ENCODE data around the gene AJM1.

AJM1 gene

DNA sequence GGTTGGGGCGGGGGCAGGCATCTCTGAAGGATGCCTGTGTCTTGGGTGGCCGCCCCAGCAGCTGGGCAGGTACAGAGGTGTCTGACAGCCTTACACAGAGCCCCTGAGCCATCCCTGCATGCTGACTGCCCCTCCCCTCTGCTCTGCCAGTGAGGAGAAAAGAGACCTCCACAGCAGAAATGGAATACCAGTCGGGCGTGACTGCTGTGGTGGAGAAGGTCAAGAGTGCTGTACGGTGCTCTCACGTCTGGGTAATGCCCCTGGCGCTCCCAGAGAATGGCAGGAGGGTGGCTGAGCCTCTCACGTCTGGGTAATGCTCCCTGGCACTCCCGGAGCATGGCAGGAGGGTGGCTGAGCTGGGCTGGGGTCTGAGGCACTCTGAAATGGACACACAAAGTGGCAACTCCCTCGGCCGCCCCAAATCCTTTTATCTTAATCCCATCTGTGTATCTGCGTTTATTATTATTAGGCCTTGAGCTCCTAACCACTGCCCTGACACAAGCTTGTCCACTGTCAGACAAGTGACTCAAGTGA lies 37.0 kb upstream of the AJM1 start:
- H3K4me3 ChIP-seq (ENCODE audit: low read depth, low read length): no peak overlapping the region
- TF ChIP-seq, protein P1, sequence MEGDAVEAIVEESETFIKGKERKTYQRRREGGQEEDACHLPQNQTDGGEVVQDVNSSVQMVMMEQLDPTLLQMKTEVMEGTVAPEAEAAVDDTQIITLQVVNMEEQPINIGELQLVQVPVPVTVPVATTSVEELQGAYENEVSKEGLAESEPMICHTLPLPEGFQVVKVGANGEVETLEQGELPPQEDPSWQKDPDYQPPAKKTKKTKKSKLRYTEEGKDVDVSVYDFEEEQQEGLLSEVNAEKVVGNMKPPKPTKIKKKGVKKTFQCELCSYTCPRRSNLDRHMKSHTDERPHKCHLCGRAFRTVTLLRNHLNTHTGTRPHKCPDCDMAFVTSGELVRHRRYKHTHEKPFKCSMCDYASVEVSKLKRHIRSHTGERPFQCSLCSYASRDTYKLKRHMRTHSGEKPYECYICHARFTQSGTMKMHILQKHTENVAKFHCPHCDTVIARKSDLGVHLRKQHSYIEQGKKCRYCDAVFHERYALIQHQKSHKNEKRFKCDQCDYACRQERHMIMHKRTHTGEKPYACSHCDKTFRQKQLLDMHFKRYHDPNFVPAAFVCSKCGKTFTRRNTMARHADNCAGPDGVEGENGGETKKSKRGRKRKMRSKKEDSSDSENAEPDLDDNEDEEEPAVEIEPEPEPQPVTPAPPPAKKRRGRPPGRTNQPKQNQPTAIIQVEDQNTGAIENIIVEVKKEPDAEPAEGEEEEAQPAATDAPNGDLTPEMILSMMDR (IDR thresholded peaks at IDR 0.05; ENCODE audit: low read depth, low read length, missing control alignments): no peak
- DNase-seq (ENCODE audit: low read depth): no peak

DNA sequence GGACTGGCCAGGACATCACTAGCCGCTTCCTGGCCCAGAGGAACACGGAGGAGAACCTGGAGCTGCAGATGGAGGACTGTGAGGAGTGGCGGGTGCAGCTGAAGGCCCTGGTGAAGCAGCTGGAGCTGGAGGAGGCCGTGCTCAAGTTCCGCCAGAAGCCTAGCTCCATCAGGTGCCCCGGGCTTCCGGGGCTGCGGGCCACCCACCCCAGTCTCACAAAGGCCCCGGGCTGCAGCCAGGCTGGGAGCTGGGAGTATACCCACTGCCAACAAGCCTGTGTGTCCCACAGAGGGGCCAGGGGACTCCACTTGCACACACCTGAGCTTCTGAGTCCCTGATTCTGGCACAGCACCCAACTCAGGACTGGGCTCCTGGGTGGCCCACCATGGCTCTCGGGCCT lies 36.2 kb upstream of the AJM1 start:
- H3K4me3 ChIP-seq (ENCODE audit: low read depth, low read length): no peak overlapping the region
- DNase-seq (ENCODE audit: low read depth): no peak
- TF ChIP-seq, protein P1 (IDR thresholded peaks at IDR 0.05; ENCODE audit: low read depth, low read length, missing control alignments): no peak

DNA sequence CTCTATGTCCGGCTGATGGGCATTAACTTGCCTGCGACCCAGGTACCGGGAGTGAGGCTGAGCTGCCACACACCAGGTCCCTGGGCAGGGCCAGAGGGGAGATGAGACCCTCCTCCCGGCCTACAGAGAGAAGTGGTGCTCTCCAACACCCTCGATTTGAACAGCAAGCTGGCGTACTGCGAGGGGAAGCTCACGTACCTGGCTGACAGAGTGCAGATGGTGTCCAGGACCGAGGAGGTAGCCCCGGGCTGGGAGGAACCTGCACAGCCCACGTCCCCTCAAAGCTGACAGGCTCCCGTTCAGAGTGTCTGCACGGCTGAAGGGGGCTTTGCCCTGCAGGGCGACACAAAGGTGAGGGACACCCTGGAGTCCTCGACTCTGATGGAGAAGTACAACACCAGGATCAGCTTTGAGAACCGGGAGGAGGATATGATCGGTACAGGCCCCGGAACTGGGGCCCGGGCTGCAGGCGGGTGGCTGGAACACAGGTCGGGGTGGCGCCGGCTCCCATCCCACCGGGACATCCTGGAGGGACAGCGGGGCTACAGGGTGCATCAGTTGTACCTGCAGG lies 35.6 kb upstream of the AJM1 start:
- no peak for DNase-seq (ENCODE audit: low read depth)
- peak overlapping the region; percentile 96 for H3K4me3 ChIP-seq (ENCODE audit: low read depth, low read length)
- TF ChIP-seq, protein P1 (IDR thresholded peaks at IDR 0.05; ENCODE audit: low read depth, low read length, missing control alignments): no peak

DNA sequence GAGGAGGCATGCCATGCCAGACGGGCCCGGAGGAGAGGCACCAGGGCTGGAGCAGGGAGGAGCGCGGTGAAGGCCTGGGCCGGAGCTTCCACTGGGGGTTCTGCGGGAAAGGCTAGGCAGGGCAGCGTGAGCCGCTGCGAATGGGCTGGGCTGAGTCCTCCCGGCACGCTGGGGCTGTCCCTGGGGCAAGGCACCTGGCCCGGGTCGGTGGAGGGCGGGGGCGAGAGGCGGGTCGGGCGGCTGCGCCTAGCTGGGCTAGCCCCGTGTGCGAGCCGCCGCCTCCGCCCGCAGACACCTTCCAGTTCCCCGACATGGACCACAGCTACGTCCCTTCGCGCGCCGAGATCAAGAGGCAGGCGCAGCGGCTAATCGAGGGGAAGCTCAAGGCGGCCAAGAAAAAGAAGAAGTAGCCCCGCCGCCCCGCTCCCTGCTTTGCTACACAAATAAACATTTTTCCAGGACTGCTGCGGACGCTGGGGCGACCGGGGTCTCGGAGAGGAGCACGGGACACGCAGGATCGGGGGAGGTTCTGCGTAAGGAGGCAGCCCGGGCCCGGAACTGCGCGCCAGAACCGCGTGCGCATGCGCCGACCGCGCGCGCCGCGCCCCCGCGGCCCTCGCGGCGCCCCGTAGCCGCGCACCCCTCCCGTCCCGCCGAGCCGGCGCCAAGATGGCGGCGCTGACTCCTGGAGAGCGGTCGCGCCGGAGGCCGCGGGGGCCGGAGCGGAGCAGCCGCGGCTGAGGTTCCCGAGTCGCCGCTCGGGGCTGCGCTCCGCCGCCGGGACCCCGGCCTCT lies 34.8 kb upstream of the AJM1 start, which contains the start of gene RABL6:
TSS of gene RABL6 (plus strand) at position 668 of the 794 bp plus-strand sequence. CDS start 249 bp downstream, outside the sequence.
- H3K4me3 ChIP-seq (ENCODE audit: low read depth, low read length): peak within 1 kb of the TSS; percentile 96
- TF ChIP-seq, protein P1 (IDR thresholded peaks at IDR 0.05; ENCODE audit: low read depth, low read length, missing control alignments): no peak
- no peak for DNase-seq (ENCODE audit: low read depth)

DNA sequence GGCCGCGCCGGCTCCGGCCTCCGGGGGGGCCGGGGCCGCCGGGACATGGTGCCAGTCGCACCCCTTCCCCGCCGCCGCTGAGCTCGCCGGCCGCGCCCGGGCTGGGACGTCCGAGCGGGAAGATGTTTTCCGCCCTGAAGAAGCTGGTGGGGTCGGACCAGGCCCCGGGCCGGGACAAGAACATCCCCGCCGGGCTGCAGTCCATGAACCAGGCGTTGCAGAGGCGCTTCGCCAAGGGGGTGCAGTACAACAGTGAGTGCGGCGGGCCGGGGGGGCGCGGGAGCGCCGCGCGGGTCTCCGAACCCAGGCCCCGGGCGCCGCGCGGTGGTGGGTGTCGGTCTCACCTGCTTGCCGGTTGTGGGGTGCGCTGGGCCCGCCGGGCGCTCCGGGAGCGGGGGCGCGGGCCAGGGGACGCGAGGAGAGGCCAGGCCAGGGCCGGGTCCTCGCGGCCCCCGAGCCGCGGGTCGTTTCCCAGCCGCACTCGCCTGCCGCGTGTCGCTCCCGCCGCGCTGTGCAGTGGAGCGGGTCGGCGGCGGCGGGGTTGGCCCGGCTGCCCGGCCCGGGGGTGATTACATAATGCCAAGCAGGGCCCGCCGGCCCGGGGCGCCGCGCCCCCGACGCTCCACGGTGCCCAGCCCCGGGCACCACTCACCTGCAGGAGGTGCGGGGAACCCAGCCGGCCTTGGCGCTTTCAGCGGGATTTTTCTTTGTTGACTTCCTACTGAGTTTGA lies 34.0 kb upstream of the AJM1 start:
- DNase-seq (ENCODE audit: low read depth): no peak

DNA sequence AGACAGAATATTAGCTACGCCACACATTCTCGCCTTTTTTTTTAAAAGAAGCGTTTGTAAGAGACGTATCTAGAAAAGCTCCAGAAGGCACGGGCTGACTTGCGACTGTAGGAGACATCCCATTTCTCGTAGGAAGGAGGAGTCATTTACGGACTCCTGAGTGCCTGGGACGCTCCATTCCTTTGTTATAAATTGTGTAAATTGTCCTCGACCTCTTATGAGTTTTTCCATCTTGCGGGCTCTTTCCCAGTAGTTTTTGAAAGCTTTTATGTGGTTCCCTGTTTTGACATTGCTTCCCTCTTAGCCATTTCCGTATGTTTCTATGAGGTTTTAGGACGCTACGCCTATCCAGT lies 33.5 kb upstream of the AJM1 start:
- DNase-seq (ENCODE audit: low read depth): no peak
- TF ChIP-seq, protein P1 (IDR thresholded peaks at IDR 0.05; ENCODE audit: low read depth, low read length, missing control alignments): no peak
- peak overlapping the region; percentile 96 for H3K4me3 ChIP-seq (ENCODE audit: low read depth, low read length)

More for the DNA sequence above, 34.0 kb upstream of the AJM1 start:
- TF ChIP-seq, protein P1 (IDR thresholded peaks at IDR 0.05; ENCODE audit: low read depth, low read length, missing control alignments): no peak
- peak overlapping the region; percentile 96 for H3K4me3 ChIP-seq (ENCODE audit: low read depth, low read length)

Measured in GM12864 (cell line).